ENCODE results near the gene PARD6G. TPM values are rescaled to one million over a fixed set of nuclear protein-coding genes. Genes with fewer than 3 reads are reported as not detected.

Gene PARD6G
- total RNA-seq, 1 donor from 2014 or later: 6.5 TPM

- Histone ChIP-seq H3K36me3 (no peaks in the 10 kb centered on the region), H3K27me3 (peaks cover 2% of the 10 kb centered on the region), H3K4me1 (no peaks in the 10 kb centered on the region), H3K9me3 (no peaks in the 10 kb centered on the region), H3K27ac (no peak overlapping the region), H3K4me3 (no peak overlapping the region)
- intact Hi-C loops (cut with DNase I): no loop called here
- ATAC-seq (no peak), DNase-seq (peak; percentile 57)
- TF ChIP-seq, protein P1, sequence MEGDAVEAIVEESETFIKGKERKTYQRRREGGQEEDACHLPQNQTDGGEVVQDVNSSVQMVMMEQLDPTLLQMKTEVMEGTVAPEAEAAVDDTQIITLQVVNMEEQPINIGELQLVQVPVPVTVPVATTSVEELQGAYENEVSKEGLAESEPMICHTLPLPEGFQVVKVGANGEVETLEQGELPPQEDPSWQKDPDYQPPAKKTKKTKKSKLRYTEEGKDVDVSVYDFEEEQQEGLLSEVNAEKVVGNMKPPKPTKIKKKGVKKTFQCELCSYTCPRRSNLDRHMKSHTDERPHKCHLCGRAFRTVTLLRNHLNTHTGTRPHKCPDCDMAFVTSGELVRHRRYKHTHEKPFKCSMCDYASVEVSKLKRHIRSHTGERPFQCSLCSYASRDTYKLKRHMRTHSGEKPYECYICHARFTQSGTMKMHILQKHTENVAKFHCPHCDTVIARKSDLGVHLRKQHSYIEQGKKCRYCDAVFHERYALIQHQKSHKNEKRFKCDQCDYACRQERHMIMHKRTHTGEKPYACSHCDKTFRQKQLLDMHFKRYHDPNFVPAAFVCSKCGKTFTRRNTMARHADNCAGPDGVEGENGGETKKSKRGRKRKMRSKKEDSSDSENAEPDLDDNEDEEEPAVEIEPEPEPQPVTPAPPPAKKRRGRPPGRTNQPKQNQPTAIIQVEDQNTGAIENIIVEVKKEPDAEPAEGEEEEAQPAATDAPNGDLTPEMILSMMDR (IDR thresholded peaks at IDR 0.05): no peak
Measured at GRCh38 chr18:80178935-80179818, 68.1 kb downstream of the PARD6G start.

GRCh38 chr18:80177128-80177527 lies 70.2 kb downstream of the PARD6G start:
- TF ChIP-seq, protein P1 (IDR thresholded peaks at IDR 0.05): no peak
- no peak for DNase-seq
- intact Hi-C loops (cut with DNase I): no loop called here
- Histone ChIP-seq H3K4me1 (no peaks in the 10 kb centered on the region), H3K4me3 (no peak overlapping the region), H3K36me3 (no peaks in the 10 kb centered on the region), H3K9me3 (no peaks in the 10 kb centered on the region), H3K27ac (no peak overlapping the region), H3K27me3 (peaks cover 6% of the 10 kb centered on the region)
- ATAC-seq: no peak

DNA sequence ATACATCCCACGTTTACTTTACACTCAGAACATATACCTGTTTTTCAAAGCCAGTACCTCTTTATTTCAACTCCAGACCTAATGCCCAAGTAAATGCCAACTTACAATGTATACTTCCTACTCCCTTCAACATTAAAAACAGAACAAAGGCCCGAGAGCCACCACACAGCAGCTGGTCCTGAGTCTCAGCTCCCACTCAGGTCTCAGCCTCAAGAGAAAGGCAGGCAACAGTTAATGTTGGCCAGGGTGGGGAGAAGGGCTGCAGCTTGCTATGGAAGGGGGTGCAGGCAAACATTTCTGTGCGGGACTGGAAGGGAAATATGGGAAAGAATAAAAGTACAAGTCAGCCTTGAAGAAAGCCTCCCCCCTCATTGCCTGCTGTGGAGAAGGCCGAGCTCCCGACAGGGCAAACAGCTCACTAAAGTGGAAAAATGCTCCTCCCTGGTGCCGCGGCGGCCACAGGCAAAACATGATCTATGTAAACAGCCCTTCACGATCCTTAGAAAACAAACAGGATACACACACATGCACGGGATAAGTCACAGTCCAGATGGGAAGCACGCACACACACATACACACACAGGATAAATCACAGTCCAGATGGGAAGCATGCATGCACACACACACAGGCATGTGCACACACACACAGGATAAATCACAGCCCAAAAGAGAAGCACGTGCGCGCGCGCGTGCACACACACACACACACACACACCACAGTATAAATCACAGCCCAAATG lies 70.8 kb downstream of the PARD6G start:
- intact Hi-C loops (cut with DNase I): no loop called here
- Histone ChIP-seq H3K9me3 (no peaks in the 10 kb centered on the region), H3K4me3 (no peak overlapping the region), H3K36me3 (no peaks in the 10 kb centered on the region), H3K27me3 (peaks cover 6% of the 10 kb centered on the region), H3K4me1 (no peaks in the 10 kb centered on the region), H3K27ac (no peak overlapping the region)
- peak; percentile 45 for DNase-seq
- ATAC-seq: no peak
- TF ChIP-seq, protein P1 (IDR thresholded peaks at IDR 0.05): no peak

GRCh38 chr18:80175451-80176204 lies 71.7 kb downstream of the PARD6G start:
- DNase-seq (peak; percentile 51), ATAC-seq (peak; percentile 16)
- H3K4me3 ChIP-seq: no peak overlapping the region
- H3K36me3 ChIP-seq: no peaks in the 10 kb centered on the region
- H3K27me3 ChIP-seq: peaks cover 7% of the 10 kb centered on the region
- intact Hi-C loops (cut with DNase I): no loop called here
- no peaks in the 10 kb centered on the region for H3K4me1 ChIP-seq
- TF ChIP-seq, protein P1 (IDR thresholded peaks at IDR 0.05): no peak
- no peak overlapping the region for H3K27ac ChIP-seq
- no peaks in the 10 kb centered on the region for H3K9me3 ChIP-seq

DNA sequence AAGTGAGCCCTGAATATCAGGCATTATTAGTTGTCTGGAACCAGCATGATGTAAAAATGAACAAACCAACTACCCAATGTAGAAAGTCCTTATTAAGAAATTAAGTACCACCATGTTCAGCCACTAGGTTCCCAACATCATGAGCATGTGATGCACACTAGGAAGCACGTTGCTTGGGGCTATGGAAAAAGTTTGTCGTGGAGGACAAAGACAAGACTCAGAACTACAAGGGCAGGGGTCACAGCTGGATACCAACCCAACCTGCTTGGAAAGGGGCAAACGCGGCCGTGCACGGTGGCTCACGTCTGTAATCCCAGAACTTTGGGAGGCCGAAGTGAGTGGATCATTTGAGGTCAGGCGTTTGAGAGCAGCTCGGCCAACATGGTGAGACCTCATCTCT lies 74.3 kb downstream of the PARD6G start:
- intact Hi-C loops (cut with DNase I): no loop called here
- ATAC-seq (no peak), DNase-seq (peak; percentile 40)
- H3K36me3 ChIP-seq: no peaks in the 10 kb centered on the region
- peaks cover 12% of the 10 kb centered on the region for H3K27me3 ChIP-seq
- H3K4me3 ChIP-seq: no peak overlapping the region
- no peak overlapping the region for H3K27ac ChIP-seq
- no peaks in the 10 kb centered on the region for H3K4me1 ChIP-seq
- TF ChIP-seq, protein P1 (IDR thresholded peaks at IDR 0.05): no peak
- no peaks in the 10 kb centered on the region for H3K9me3 ChIP-seq

All from upper lobe of right lung (tissue), 1 donor.